GM19239 (cell line): ENCODE results near the gene ZDHHC17.
A peak's percentile ranks its signal among the peaks of the same experiment; 100 is the strongest.
"Not testable (repeated sequence)": the region's sequence is repeated elsewhere in the genome, so short reads cannot be mapped to it uniquely, and the experiment has no call there.

ENCODE experiments used
- DNase-seq: peaks from one replicate; pipeline ENCODE4 v3.0.0; 2011; ENCODE audit warnings: low spot score; ENCODE audit not compliant: insufficient read length
- FAIRE-seq: peaks from 2 replicates; lab custom pipeline; 2011; peaks lifted over from hg19 to GRCh38; lab: Jason Lieb, UNC

Gene ZDHHC17, protein sequence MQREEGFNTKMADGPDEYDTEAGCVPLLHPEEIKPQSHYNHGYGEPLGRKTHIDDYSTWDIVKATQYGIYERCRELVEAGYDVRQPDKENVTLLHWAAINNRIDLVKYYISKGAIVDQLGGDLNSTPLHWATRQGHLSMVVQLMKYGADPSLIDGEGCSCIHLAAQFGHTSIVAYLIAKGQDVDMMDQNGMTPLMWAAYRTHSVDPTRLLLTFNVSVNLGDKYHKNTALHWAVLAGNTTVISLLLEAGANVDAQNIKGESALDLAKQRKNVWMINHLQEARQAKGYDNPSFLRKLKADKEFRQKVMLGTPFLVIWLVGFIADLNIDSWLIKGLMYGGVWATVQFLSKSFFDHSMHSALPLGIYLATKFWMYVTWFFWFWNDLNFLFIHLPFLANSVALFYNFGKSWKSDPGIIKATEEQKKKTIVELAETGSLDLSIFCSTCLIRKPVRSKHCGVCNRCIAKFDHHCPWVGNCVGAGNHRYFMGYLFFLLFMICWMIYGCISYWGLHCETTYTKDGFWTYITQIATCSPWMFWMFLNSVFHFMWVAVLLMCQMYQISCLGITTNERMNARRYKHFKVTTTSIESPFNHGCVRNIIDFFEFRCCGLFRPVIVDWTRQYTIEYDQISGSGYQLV

DNA sequence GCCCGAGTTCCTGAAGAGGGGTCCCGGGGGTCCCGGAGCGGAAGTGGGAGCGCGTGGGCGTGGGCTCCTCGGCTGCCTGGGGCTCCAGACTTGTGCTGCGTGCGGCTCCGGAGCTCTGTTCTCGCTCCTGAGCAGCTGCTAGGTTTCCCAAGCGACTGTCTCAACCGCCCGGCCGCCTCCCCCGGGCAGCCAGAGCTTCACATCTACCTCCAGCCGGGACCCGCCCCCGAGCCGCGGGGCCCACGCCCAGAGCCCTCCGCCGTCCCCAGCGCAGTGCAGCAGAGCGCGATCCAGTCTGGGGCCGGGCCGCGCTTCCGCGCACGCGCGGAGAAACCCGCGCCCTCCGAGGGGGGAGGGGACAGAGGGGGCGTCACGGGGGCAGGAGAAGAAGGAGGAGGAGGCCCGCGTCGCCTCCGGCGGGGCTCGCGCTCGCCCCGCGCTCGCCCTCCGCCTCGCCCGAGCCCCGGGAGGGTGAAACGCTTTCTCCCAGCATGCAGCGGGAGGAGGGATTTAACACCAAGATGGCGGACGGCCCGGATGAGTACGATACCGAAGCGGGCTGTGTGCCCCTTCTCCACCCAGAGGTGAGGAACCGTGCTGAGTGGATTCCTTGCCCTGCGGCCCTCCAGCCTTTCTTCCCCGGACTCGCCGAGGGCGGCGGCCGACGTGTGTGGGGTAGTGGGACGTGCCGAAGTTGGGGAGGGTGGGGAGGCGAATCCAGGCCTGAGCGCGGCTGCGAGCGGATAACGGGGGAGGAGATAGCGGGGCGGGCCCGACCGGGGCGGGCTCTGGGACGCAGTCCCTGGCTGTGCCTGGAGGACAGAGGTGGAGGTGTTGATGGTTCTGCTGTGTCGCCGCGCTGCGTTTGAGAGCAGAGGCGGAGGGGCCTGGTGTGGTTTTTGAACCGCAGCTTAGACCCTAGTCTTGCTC lies at the start of gene ZDHHC17:
Gene ZDHHC17, plus strand, starts transcription at position 370 of the 930 bp plus-strand sequence. Its CDS starts 122 bp downstream, at position 492.
- DNase-seq (peak; percentile 66), FAIRE-seq (peak; percentile 82)

DNA sequence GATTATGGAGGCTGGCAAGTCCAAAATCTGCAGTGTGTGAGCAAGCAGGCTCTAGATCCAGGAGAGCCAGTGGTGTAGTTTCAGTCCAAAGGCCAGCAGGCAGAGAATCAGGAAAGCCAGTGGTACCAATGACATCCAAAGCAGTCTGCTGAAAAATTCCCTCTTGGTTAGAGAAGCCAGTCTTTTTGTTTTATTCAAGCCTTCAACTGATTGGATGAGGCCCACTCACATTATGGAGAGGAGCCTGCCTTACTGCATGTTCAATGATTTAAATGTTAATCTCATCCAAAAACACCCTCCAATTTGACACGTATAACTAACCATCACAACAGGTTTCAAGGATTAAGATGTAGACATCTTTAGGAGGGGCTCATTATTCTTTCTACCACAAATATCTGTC lies 49.5 kb upstream of the ZDHHC17 start:
- FAIRE-seq: no peak

DNA sequence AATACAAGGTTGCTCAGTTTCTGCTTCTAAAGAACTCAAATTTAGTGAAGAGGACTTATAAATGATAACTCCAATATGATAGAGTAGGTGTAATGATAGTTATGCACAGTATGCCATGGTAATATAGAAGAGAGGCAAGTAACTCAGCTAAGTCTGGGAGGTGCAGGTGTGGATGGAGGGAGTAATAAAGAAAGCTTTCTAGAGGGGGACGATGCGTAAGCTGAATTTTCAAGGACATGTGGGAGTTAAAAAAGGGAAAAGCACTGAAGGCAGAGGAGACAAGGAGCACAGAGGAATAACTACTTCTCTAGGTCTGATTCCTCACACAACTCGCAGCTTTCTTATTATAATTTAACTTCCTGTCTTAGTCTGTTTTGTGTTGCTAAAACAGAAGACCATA lies 49.1 kb upstream of the ZDHHC17 start:
- DNase-seq (no peak), FAIRE-seq (no peak)

More for the DNA sequence above, 49.5 kb upstream of the ZDHHC17 start:
- DNase-seq: no peak

DNA sequence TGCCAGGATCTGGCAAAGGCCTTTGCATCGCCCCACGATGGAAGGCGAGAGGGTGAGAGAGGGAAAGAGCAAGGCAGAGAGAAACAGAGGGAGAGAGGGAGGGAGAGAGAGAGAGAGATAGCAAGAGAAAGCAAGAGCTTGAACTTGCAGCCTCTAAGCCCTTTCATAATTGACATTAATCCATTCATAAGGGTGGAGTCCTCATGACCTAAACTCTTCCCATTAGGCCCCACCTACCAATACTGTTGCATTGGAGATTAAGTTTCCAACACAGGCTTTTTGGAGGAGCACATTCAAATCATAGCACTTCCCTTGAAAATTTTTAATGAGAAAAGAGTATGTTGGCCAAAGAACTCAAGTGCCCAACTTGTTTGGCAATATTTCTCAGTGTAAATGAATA lies 48.6 kb upstream of the ZDHHC17 start:
- DNase-seq (no peak), FAIRE-seq (no peak)

DNA sequence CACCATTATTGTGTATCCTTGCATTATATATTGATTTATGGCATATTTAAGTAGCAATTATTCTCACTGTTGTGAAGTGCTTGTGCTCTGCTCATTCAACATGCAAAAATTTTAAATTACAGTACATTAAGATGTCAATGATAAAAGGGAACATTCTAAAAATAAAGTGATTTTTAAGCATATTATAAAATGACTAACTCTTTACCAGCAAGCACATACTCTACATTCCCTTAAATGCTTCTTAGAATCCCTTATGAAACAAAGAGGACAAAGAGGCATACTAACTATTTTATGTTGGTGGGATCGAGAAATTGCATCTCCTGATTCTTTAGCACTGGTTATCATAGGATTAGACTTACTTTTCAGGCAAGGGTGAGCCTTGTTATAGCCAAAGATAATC lies 46.6 kb upstream of the ZDHHC17 start:
- no peak for FAIRE-seq

DNA sequence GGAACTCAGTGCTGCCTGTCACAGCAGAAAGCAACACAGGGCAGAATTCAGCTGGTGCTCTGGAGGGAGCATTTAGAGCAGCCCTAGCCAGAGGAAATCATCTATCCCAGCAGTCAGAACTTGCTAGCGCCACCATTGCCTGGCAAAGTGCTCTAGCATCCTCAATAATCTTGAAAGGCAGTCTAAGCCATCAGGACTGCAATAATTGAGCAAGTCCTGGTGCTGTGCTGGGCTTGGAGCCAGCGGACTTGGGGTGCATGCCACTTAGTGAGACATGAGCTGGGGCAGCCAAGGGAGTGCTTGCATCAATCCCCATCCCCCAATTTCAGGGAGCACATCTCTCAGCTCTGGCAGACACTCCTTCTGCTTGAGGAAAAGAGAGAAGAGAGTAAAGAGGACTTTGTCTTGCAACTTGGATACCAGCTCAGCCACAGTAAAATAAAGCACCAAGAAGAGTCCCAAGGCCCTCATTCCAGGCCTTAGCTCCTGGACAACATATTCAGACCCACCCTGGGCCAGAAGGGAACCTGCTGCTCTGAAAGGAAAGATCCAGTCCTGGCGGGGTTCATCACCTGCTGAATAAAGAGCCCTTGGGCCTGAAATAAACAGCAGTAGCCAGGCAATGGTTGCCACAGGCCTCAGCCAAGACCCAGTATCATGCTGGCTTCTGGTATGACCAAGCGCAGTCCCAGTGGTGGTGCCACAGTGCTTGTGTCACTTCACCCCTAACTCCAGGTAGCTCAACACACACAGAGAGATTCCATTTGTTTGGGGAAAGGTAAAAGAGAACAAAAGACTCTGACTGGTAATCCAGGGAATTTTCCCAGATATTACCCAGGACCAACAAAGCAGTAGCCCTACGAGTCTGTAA lies 44.5 kb upstream of the ZDHHC17 start:
- no peak for FAIRE-seq

More for the DNA sequence above, 46.6 kb upstream of the ZDHHC17 start:
- no peak for DNase-seq

DNA sequence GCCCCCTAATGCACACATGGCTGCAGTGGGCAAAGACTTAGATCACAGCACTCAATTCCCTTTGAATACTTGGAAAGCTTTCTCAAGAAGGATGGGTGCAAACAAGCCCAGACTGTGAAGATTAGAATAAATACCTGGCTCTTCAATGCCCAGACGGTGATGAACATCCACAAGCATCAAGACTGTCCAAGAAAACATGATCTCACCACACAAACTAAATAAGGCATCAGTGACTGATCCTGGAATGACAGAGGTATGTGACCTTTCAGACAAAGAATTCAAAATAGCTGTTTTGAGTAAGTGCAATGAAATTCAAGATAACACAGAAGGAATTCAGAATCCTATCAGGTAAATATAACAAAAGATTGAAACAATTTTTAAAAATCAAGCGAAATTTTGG lies 43.8 kb upstream of the ZDHHC17 start:
- DNase-seq (no peak), FAIRE-seq (no peak)

More for the DNA sequence above, 44.5 kb upstream of the ZDHHC17 start:
- no peak for DNase-seq

DNA sequence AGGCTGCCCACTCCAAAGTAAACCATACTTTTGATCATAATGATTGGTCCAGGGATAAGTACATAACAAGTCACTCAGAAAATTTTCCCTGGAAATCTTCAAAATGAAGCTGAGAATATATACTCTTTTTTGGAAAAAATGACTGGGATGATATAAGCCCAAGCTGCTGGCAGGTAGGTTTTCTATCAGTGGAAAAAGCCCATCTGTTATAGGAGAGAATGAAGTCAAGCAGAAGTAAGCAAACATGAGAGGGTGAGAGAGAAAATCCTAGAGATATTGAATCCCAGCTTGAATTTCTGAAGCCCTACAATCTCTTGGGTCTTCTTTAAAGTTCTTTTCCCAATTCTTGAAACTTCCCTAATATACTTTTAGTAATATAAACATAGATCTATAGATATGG lies 37.3 kb upstream of the ZDHHC17 start:
- no peak for FAIRE-seq
- DNase-seq: no peak

DNA sequence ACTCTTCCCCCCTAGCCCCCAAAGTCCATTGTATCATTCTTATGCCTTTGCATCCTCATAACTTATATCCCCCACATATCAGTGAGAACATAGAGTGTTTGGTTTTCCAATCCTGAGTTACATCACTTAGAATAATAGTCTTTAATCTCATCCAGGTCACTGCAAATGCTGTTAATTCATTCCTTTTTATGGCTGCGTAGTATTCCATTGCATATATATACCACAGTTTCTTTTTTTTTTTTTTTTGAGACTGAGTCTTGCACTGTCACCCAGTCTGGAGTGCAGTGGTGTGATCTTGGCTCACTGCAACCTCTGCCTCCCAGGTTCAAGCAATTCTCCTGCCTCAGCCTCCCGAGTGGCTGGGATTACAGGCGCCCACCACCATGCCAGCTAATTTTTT lies 31.7 kb upstream of the ZDHHC17 start:
- not testable (repeated sequence) for FAIRE-seq, DNase-seq

DNA sequence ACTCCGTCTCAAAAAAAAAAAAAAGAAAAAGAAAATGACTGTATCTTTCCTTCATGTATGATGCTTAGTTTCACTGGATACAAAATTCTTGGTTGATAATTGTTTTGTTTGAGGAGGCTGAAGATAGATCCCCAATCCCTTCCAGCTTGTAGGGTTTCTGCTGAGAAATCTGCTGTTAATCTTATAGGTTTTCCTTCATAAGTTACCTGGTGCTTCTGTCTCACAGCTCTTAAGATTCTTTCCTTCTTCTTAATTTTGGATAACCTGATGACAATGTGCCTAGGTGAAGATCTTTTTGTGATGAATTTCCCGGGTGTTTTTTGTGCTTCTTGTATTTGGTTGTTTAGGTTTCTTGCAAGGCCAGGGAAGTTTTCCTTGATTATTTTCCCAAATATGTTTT lies 26.2 kb upstream of the ZDHHC17 start:
- not testable (repeated sequence) for FAIRE-seq, DNase-seq

DNA sequence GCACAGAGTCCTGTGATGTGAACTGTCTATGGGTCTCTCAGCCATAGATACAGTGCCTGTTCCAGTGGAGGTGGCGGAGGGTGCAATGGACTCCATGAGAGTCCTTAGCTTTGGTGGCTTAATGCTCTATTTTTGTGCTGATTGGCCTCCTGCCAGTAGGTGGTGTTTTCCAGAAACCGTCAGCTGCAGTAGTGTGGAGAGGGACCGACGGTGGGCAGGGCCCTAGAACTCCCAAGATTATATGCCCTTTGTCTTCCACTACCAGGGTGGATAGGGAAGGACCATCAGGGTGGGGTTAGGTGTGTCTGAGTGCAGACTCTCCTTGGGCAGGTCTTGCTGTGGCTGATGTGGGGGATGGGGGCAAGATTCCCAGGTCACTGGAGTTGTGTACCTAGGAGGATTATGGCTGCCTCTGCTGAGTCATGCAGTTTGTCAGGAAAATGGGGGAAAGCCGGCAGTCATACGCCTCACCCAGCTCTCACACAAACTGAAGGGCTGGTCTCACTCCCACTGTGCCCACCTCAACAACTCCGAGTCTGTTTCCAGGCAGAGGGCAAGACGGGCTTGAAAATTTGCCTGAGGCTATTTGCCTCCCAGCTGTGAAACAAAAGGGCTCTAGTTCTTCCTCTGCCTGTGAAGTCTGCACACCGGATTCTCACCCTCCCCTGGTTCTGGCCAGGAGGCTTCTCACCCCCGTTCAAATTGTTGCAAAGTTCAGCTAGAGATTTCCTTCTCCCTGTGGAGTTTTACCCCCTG lies 24.9 kb upstream of the ZDHHC17 start:
- no peak for FAIRE-seq

DNA sequence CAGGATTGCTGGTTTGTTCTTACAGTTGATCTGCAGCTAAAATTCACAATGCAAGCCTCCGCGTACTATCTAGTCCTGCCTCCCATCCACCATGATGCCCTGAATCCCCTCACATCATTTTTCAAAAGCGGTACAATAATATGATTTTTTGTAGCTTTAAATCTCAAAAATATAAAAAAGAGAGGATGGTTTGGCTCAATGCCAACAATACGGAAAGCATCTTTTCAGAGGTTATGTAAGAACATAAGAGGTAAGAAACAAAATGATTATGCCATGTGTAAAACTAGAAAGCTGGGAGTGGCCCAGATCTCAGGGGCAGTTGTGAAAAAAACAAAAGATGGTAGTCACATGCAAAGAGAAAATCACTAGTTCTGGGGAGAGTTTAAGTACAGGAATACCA lies 24.0 kb upstream of the ZDHHC17 start:
- DNase-seq (no peak), FAIRE-seq (no peak)

More for the DNA sequence above, 24.9 kb upstream of the ZDHHC17 start:
- DNase-seq: no peak

DNA sequence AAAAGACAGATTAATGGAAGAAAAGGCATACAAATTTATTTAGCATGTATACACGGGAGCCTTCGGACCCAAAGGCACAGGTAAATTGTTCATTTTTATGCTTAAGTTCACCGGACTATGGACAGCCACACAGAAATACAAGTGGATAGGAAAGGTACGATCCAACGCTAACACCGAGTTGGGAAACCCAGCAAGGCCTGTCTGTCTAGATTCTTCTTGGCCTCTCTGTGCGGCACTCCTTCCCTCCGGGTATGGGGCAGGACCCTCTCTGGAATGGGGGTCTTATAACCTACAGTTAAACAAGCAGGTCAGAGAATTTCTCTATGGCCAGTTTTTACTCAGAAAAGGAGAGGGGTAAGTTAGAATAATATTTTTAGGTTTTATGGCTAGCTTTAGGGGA lies 23.4 kb upstream of the ZDHHC17 start:
- DNase-seq: no peak
- no peak for FAIRE-seq

DNA sequence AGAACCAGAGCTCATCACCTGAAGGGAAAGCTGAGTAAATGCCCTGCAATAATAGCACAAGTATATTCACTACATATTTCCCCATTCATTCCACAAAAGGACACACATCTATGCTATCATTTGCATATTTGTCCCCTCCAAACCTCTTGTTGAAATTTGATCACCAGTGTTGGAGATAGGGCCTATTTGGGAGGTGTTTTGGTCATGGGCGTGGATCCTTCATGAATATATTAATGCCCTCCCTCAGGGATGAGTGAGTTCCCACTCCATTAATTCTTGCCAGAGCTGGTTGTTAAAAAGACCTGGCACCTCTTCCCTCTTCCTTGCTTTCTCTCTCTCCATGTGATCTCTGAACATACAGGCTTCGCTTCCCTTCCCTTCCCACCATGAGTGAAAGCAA lies 18.6 kb upstream of the ZDHHC17 start:
- FAIRE-seq (no peak), DNase-seq (no peak)

DNA sequence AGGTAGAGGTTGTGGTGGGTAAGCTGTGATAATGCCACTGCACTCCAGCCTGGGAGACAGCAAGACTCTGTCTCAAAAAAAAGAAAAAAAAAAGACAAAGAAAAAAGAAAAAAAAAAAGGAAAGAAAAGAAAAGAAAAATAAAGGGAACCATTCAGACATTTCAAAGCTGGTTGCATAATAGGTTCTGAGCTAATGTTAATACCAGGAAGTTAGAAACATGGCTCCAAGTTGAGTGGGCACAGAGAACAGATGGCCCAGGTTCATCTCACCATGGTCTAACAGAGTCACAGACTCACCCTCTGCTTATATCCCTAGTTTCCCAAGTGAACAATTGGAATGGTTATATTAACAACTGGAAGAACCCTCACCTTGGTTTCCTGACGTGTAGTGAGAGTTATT lies 17.4 kb upstream of the ZDHHC17 start:
- no peak for DNase-seq

DNA sequence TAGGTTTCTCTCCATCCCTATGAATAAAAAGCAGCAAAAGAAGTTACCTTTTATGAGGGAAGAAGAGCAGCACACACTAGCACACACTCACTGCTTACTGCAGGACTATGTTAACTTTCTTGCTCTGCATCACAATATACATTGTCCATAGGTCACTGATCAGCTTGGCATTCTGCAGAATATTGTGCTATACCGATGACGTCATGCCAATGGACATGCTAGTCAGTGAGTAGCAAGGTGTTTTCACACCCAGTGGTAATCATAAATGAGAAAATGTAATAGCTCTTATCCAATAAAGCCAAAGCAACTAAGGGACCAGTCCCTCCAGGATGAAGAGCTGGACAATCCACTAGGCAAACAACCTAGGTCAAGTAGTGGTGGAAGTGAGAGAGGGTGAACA lies 16.7 kb upstream of the ZDHHC17 start:
- DNase-seq: no peak
- FAIRE-seq: no peak

More for the DNA sequence above, 17.4 kb upstream of the ZDHHC17 start:
- no peak for FAIRE-seq

DNA sequence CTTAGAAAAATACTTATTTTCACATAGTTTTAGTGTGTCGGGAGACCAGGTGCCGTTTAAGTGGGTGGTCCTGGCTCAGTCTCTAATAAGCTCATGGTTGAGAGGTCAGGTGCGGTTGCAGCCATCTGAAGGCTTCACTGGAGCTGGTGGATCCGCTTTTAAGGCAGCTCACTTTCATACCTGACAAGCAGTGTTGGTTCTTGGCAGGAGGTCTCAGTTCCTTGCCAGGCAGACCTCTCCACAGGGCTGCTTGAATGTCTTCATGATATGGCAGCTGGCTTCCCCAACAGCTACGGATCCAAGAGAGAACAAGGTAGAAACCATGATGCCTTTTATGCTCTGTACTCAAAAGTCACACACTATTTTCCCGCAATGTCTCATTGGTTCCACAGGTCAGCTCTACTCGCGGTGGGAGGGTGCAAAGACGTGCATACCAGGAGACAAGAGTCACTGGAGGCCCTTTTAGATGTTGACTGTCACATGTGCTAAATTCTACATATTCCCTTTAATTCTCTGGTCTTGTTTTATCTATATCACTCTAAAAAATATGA lies 8.0 kb upstream of the ZDHHC17 start:
- FAIRE-seq (no peak), DNase-seq (no peak)

DNA sequence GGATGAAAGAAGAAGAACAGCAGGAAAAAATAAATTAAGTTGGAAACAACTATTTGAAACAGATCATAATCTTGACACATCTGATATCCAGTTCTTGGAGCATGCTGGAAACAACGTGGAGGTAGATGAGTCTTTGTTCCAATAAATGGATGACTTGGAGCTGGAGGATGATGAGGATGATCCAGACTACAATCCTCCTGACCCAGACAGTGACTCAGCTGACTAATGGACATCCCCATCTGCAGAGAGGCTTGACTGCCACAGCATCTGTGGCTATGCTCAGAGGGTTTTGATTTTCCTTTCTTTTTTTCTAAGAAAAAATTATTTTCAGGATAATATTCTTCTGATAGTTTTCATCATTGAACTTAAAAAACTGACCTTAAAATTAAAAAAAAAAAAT lies 6.2 kb upstream of the ZDHHC17 start:
- DNase-seq: no peak
- FAIRE-seq: no peak

DNA sequence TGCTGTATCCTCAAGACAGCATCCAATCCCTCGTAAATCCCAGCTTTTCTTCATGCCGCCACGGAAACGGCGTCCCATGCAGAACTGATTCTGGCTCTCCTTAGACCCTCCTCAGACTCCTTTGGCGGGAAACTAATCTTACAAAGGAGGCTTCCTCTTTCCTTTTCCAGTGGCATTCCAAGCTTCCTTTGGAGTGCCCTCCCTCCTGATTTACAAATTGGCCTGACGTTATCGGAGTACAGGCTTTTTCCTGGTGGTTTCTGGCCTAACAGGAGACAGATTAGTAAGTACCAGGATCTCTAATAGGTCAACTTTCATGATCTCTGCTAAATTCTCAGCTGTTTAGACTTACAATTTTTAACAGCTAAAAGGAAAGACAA lies 1.3 kb upstream of the ZDHHC17 start:
- DNase-seq (no peak), FAIRE-seq (no peak)
